ENCODE results near the gene AHDC1. TPM values are rescaled to one million over a fixed set of nuclear protein-coding genes. Genes with fewer than 3 reads are reported as not detected.
A peak's percentile ranks its signal among the peaks of the same experiment; 100 is the strongest.

The AHDC1 gene
- total and polyA plus RNA-seq, 7 donors = 6.4 to 65.2 (median 35.9) TPM

- peak overlapping the region; percentile 53 for H3K27ac ChIP-seq
- H3K4me1 ChIP-seq = peaks cover 74% of the 10 kb centered on the region
- intact Hi-C loops (cut with DNase I) = no loop called here
- 14 to 35% (median 21%) methylated on average over 30 to 31 of the region's 31 CpGs for WGBS, 3 donors
- TF ChIP-seq CTCF (IDR thresholded peaks at IDR 0.05) = peak; percentile 25
- no peaks in the 10 kb centered on the region for H3K36me3 ChIP-seq (ENCODE audit: insufficient read depth in 1 of 2, low read depth in 1 of 2)
- no peaks in the 10 kb centered on the region for H3K9me3 ChIP-seq
- no peaks in the 10 kb centered on the region for H3K27me3 ChIP-seq (ENCODE audit: insufficient read depth in 3 of 3, low read length in 2 of 3)
- peak; percentile 48 to 68 for DNase-seq
- H3K4me3 ChIP-seq = peak overlapping the region; percentile 44
- ATAC-seq = peak; percentile 29 to 38 (median 33)
Measured at GRCh38 chr1:27522432-27523336, 81.3 kb downstream of the AHDC1 start.

DNA sequence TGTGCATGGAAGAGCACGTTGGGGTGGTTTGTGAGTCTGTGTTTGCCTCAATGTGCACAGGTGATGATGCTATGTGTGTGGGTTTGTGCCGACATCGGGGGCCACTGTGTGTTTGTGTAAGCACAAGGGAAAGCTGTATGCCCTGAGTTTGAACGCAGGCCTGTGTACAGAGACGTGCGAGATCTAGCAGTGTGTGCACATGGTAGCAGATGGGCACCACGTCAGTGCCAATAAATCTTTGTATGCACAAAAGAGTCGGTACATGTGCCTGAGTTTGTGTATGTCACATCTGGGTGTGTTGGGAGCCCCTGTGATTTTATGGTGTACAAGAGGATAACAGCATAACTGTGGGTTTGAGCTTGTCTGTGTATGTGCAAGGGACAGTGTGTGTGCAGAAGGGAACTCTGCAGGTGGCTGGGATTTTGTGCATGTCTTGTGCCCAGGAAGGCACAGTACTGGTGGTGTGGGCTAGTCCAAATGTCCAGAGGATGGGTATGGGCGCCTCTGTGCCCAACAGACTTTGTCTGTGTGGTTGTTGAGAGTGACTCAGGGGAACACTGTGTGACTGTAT is 82.0 kb downstream of the AHDC1 start:
- no peak for TF ChIP-seq CTCF (IDR thresholded peaks at IDR 0.05)
- ATAC-seq (peak in 1 of 4 donors; percentile 41), DNase-seq (no peak)
- no peaks in the 10 kb centered on the region for H3K9me3 ChIP-seq
- H3K4me1 ChIP-seq = peaks cover 75% of the 10 kb centered on the region
- peak overlapping the region; percentile 53 for H3K27ac ChIP-seq
- H3K27me3 ChIP-seq (ENCODE audit: insufficient read depth in 3 of 3, low read length in 2 of 3) = no peaks in the 10 kb centered on the region
- H3K4me3 ChIP-seq = peak overlapping the region; percentile 44
- H3K36me3 ChIP-seq (ENCODE audit: insufficient read depth in 1 of 2, low read depth in 1 of 2) = no peaks in the 10 kb centered on the region
- WGBS, 3 donors = 42 to 75% (median 50%) methylated on average over 9 of the region's 9 CpGs
- intact Hi-C loops (cut with DNase I) = no loop called here

- DNase-seq = peak in 1 of 2 donors; percentile 50
- H3K4me3 ChIP-seq = no peak overlapping the region
- intact Hi-C loops (cut with DNase I) = no loop called here
Measured at GRCh38 chr1:27521336-27521831, 82.6 kb downstream of the AHDC1 start.

GRCh38 chr1:27520651-27521050 is 83.3 kb downstream of the AHDC1 start:
- TF ChIP-seq CTCF (IDR thresholded peaks at IDR 0.05) = no peak
- WGBS, 3 donors = 50 to 51% (median 50%) methylated on average over 4 of the region's 4 CpGs
- ATAC-seq (no peak), DNase-seq (no peak)
- Histone ChIP-seq H3K4me1 (peaks cover 81% of the 10 kb centered on the region), H3K27me3 (ENCODE audit: insufficient read depth in 3 of 3, low read length in 2 of 3) (no peaks in the 10 kb centered on the region), H3K9me3 (no peaks in the 10 kb centered on the region), H3K4me3 (no peak overlapping the region), H3K36me3 (ENCODE audit: insufficient read depth in 1 of 2, low read depth in 1 of 2) (no peaks in the 10 kb centered on the region), H3K27ac (peak overlapping the region; percentile 53)
- intact Hi-C loops (cut with DNase I) = no loop called here

More at GRCh38 chr1:27521336-27521831, 82.6 kb downstream of the AHDC1 start:
- H3K9me3 ChIP-seq = no peaks in the 10 kb centered on the region
- peak overlapping the region; percentile 53 for H3K27ac ChIP-seq
- ATAC-seq = no peak
- H3K36me3 ChIP-seq (ENCODE audit: insufficient read depth in 1 of 2, low read depth in 1 of 2) = no peaks in the 10 kb centered on the region
- H3K27me3 ChIP-seq (ENCODE audit: insufficient read depth in 3 of 3, low read length in 2 of 3) = no peaks in the 10 kb centered on the region
- TF ChIP-seq CTCF (IDR thresholded peaks at IDR 0.05) = no peak
- WGBS, 3 donors = 19 to 34% (median 31%) methylated on average over 20 of the region's 20 CpGs
- H3K4me1 ChIP-seq = peaks cover 81% of the 10 kb centered on the region
